ENCODE data around the gene AGBL1.
"Not testable (repeated sequence)": the region's sequence is repeated elsewhere in the genome, so short reads cannot be mapped to it uniquely, and the experiment has no call there.

Gene AGBL1

DNA sequence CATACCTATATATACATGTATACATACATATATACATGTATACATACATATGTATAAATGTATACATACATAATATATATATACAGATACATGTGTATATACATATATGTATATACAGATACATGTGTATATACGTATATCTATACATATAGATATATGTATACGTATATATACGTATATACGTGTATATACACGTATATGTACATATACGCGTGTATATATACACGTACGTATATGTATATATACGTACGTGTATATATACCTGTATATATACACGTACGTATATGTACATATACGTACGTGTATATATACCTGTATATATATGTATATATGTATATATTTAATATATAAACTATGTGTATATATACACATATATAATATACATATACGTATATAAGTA is 955.2 kb downstream of the AGBL1 start:
- TF ChIP-seq, protein P1, sequence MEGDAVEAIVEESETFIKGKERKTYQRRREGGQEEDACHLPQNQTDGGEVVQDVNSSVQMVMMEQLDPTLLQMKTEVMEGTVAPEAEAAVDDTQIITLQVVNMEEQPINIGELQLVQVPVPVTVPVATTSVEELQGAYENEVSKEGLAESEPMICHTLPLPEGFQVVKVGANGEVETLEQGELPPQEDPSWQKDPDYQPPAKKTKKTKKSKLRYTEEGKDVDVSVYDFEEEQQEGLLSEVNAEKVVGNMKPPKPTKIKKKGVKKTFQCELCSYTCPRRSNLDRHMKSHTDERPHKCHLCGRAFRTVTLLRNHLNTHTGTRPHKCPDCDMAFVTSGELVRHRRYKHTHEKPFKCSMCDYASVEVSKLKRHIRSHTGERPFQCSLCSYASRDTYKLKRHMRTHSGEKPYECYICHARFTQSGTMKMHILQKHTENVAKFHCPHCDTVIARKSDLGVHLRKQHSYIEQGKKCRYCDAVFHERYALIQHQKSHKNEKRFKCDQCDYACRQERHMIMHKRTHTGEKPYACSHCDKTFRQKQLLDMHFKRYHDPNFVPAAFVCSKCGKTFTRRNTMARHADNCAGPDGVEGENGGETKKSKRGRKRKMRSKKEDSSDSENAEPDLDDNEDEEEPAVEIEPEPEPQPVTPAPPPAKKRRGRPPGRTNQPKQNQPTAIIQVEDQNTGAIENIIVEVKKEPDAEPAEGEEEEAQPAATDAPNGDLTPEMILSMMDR (IDR thresholded peaks at IDR 0.05; ENCODE audit: low read depth, low read length, missing control alignments), result no peak
- DNase-seq (ENCODE audit: low read depth), result no peak
- no peak overlapping the region for H3K4me3 ChIP-seq (ENCODE audit: low read depth, low read length)

DNA sequence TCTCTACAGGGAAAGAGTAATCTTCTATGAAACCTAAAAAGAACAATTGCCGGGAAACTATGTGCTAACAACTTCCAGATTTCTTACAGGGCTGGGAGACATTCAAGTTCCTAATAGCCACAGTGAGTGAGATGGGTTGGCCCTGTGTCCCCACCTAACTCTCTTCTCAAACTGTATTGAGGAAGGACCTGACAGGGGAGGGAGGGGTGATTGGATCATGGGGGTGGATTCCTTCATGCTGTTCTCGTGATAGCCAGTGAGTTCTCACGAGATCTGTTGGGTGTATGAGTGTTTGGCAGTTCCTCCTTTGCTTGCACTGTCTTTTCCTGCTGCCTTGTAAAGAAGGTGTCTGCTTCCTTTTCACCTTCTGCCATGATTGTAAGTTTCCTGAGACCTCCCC is 958.7 kb downstream of the AGBL1 start:
- no peak overlapping the region for H3K4me3 ChIP-seq (ENCODE audit: low read depth, low read length)
- no peak for DNase-seq (ENCODE audit: low read depth)

DNA sequence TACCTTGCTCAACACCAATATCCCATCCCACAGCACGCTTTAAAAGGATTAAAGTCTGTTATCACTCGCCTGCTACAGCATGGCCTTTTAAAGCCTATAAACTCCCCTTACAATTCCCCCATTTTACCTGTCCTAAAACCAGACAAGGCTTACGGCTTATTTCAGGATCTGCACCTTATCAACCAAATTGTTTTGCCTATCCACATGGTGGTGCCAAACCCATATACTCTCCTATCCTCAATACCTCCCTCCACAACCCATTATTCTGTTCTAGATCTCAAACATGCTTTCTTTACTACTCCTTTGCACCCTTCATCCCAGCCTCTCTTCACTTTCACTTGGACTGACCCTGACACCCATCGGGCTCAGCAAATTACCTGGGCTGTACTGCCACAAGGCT is 962.9 kb downstream of the AGBL1 start:
- H3K4me3 ChIP-seq (ENCODE audit: low read depth, low read length); DNase-seq (ENCODE audit: low read depth): not testable (repeated sequence)

More for the DNA sequence above, 958.7 kb downstream of the AGBL1 start:
- TF ChIP-seq, protein P1 (IDR thresholded peaks at IDR 0.05; ENCODE audit: low read depth, low read length, missing control alignments), result no peak

DNA sequence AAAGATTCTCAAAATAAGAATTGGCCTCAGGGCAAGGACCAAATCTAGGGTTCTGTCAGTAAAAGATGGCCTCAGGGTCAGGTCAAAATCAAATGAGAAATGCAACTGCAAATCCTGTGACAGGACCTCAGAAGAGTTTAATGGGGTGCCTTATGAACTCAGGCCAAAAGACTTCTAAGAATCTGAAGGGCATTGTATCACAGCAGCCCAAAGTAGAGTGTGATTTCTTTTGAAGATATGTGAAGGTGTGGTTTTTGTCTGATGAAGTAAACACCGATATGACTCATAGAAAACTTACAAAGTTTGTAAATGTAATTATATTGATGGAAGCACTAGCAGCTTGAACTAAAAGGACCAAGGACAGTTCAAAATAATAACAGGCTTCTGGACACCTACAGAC is 966.1 kb downstream of the AGBL1 start:
- H3K4me3 ChIP-seq (ENCODE audit: low read depth, low read length), result no peak overlapping the region
- no peak for DNase-seq (ENCODE audit: low read depth)
- TF ChIP-seq, protein P1 (IDR thresholded peaks at IDR 0.05; ENCODE audit: low read depth, low read length, missing control alignments), result no peak

DNA sequence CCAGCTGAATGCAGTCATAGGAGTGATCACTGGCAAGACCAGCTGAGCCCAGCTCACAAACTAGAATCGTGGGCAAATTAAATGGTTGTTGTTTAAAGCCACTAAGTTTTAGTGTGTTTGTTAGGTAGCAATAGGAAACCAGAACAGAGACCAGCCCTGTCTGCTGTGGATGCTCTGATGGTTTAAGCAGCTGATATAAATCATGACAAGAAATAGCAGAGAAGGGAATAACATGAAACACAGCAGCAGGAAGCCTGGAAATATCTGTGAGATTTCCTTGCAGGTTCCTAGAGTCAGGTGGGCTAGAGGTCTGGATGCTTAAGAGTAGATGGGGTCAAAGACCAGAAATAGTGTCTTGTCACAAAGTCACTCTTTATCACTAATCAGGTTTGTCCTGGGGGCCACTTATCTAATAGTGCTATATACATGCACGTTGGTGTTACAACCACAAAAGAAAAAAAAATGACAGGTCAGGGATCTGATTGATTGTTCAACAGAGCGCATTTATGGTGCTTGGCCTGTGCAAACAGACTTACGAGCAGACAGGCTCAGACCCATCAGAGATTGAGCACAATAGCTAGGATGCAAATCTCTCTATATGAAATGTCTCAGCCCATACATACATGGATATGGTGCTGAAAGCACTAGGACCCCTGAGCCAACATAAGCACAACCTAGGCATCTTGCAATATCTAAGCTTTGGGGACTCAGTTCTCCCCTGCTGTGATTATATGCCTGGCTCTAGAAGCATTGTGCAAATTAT is 967.7 kb downstream of the AGBL1 start:
- no peak for DNase-seq (ENCODE audit: low read depth)
- no peak overlapping the region for H3K4me3 ChIP-seq (ENCODE audit: low read depth, low read length)
- TF ChIP-seq, protein P1 (IDR thresholded peaks at IDR 0.05; ENCODE audit: low read depth, low read length, missing control alignments), result no peak

All from GM12864 (cell line).